GM19397 (cell line): ENCODE measurements around the gene TTC33.
"Not testable (repeated sequence)": the region's sequence is repeated elsewhere in the genome, so short reads cannot be mapped to it uniquely, and the experiment has no call there.

ENCODE experiments used
- ATAC-seq: cut with Tn5 transposase; IDR thresholded peaks from one replicate; pipeline ENCODE4 v1.9.1; 2021; ENCODE audit warnings: mild to moderate bottlenecking, moderate library complexity; ENCODE audit not compliant: unreplicated experiment

TTC33 gene

DNA sequence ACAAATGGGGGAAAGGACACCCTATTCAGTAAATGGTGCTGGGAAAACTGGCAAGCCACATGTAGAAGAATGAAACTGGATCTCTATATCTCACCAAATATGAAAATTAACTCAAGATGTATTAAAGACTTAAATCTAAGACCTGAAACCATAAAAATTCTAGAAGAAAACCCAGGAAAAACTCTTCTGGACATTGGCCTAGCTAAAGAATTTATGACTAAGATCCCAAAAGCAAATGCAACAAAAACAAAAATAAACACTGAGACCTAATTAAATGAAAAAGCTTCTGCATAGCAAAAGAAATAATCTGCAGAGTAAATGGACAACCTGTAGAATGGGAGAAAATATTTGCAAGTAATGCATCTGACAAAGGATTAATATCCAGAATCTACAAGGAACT is 99.7 kb downstream of the TTC33 start:
- ATAC-seq, result not testable (repeated sequence)

DNA sequence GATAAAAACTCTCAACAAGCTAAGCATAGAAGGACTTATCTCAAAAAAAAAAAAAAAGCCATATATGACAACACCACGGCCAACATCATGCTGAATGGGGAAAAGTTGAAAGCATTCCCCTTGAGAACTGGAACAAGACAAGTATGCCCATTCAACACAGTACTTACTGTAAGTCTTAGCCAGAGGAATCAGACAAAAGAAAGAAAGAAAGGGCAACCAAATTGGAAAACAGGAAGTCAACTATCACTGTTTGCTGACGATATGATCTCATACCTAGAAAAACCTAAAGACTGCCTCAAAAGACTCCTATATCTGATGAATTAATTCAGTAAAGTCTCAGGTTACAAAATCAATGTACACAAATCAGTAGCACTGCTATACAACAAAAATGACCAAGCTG is 100.6 kb downstream of the TTC33 start:
- no peak for ATAC-seq

DNA sequence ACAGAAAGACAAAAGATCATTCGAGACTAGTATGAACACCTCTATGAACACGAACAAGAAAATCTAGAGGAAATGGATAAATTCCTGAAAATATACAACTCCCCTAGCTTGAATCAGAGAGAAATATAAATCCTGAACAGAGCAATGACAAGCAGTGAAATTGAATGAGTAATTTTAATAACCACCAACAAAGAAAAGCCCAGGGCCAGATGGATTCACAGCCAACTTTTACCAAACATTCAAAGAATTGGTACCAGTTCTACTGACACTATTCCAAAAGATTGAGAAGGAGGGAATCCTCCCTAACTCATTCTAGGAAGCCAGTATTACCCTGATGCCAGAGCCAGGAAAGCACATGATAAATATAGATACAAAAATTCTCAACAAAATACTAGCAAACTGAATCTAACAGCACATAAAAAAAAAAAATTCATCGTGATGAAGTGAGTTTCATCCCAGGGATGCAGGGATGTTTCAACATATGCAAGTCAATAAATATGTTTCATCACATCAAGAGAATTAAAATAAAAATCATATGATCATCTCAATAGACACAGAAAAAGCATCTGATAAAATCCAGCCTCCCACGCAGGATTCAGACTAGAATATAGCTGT is 101.3 kb downstream of the TTC33 start:
- ATAC-seq, result no peak

DNA sequence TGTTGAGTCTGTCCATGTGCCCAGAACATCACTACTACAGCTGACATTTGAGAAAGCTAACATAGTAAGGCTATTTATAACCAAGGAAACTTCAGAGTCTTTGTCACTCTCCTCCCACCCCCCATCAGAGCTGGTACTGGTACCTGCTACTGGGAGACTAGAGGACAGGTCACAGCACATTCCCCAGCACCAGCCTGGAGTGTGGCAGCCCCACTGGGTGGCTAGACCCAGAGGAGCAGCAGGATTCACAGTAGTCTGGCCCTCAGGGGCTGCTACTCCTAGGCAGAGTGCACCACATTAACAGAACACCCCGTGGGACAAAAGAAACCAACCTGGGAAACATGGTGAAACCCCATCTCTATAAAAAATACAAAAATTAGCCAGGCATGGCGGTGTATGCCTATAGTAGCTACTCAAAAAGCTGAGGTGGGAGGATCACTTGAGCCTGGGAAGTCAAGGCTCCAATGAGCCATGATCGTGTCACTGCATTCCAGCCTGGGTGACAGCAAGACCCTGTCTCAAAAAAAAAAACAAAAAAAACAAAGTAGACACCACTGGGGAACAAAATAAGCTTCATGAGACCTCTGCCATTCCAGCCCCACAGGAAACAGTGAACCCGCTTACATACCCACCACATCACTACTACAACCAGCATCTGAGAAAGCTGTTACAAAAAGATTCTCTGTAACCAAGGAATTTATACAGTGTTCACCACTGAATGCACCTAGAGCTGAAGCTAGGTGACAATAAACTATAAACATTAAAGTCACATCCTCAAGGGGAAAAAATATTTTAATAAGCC is 102.3 kb downstream of the TTC33 start:
- ATAC-seq, result no peak

DNA sequence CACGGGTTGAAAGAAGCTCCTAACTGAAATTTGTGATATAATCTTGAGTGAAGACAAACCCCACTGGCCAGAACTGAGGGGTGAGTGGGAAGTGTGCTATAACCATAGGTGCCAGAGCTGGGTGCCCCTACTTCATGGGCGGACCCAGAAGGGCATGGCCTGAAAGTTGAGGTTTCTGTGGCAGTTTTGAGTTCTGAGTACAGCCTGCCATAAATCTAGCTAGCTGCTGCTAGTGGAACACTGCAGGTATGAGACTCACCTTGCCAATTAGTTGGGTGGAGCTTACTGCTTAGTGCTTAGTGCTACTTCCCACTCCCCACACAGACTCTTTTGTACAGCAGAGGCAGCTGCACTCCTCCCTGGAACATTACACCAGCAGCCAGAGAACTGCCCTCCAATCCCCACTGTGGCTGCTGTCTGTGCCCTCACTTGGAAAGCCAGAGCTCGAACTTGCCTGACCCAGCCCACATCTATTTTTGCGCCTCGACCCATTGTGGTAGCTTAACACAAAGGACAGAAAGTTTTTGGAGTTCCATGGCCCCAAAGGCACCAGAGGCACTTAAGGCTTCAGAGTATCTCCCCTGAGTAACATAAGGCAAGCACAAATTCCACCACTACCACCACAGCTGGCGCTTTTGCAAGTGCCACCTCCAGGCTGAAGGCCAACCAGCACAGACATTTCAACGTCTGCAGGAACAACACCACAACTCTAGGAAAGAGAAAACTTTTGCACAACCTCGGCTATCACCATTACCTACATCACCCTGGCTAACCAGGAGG is 103.1 kb downstream of the TTC33 start:
- ATAC-seq, result no peak

DNA sequence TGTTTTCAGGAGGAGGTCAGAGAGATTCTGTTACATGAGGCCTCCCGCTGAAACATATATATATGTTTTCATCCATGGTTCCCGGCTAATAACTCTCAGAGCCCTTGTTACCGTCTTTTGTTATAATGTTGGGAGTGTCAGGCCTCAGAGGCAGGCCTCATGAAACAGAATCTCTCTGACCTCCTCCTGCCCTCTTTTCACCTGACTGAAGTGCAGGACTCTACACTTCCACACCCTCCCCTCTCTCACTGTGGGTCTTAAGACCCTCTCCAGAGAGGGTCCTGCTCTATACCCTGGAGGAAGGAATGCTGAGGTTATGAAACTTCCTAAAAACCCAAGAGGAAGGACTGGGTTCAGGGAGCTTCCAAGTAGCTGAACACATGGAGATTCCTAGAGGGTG is 104.6 kb downstream of the TTC33 start:
- ATAC-seq, result no peak

DNA sequence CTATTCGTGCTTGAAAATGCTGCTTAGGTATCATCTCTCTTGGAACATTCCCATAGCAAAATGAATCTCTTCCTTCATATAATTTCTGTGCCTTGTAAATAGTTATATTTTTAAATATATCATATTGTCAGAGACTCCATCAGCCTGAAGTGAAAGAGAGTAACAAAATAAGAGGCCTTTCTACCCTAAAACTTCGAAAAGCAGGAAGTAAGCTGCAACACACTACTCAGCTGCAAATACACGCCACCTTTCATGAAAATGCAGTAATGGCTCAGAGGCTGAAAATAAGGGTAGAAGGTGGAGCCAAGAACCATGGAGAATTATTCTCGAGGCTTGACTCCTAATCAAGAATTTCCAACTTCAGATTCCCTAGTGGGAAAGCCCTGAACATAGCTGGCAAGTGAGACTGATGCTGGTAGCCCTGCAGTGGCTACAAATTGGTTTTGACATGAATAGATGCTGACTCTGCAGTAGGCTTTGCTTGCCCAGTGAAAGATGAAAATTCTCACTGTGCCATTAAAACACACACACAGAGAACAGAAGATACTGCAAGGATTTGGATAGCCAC is 106.2 kb downstream of the TTC33 start:
- no peak for ATAC-seq

DNA sequence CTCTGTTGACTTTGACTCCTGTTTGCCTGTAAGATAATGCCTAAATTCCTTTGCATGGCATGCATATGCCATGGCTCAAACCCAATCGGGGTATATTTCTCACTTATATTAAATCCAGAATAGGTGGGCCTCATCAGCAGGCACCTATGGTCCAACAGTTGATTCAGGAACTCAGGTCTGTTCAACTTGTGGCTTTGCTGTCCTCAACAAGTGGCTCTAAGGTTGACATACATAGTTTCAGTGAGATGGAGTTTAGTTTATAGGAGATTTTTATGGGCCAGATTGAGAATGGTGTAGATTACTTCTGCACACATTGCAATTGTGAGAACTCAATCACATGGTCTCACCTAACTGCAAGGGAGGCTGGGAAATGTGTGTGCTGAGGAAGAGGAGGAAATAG is 107.6 kb downstream of the TTC33 start:
- ATAC-seq, result no peak

DNA sequence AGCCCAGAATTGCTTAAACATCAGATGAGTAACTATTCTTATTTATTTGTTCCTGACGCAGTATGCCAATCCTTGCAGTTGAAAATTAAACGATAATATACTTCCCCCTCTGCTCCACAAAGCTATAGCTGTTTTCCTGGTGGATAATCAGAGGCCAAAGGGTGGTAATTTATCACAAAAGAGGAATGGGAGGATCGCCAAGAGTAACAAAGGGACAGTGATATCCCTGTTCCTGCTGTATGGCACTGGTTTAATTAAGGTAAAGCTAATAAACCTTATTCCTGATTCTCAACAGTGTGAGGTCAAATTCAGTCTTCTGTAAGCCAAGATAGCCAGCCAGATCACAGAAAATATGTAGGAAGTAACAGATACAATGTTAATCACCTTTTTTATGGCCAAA is 109.5 kb downstream of the TTC33 start:
- no peak for ATAC-seq

DNA sequence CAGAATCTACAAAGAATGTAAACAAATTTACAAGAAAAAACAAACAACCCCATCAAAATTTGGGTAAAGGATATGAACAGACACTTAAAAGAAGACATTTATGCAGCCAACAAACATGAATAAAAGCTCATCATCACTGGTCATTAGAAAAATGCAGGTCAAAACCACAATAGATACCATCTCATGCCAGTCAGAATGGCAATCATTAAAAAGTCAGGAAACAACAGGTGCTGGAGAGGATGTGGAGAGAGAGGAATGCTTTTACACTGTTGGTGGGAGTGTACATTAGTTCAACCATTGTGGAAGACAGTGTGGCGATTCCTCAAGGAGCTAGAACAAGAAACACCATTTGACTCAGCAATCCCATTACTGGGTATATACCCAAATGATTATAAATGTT is 116.2 kb downstream of the TTC33 start:
- not testable (repeated sequence) for ATAC-seq

DNA sequence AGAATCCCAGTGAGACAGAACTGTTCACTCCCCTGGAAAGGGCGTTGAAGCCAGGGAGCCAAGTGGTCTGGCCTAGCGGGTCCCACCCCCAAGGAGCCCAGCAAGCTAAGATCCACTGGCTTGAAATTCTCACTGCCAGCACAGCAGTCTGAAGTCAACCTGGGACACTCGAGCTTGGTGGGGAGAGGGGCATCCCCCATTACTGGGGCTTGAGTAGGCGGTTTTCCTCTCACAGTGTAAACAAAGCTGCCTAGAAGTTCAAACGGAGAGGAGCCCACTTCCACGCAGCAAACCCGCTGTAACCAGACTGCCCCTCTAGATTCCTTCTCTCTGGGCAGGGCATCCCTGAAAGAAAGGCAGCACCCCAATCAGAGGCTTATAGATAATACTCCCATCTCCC is 121.2 kb downstream of the TTC33 start:
- ATAC-seq, result no peak

DNA sequence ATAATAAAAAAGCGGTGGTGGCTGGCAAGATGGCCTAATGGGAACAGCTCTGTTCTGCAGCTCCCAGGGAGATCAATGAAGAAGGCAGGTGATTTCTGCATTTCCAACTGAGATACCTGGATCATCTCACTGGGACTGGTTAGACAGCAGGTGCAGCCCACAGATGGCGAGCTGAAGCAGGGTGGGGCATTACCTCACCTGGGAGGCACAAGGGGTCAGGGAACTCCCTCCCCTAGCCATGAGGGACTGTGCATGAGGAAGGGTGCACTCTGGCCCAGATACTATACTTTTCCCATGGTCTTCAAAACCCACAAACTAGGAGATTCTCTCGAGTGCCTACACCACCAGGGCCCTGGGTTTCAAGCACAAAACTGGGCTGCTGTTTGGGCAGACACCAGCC is 121.6 kb downstream of the TTC33 start:
- ATAC-seq, result no peak

DNA sequence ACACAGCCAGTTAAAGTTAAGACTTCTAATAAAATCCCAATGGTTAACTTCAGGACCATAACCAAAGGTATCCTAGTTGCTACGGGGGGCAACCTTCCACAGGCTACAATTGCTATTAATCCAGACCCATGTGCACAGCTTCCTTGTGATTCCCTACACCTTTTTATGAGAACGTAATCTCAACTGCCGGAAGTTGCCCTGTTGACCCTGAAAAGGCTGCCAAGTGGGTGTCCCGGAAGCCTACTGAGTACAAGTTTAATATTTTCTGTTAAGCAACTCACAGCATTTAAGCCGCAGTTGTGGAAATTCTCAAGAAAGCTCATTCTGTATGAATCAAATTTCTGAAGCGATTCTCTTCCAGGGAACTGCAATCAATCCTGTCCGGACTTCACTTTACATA is 124.5 kb downstream of the TTC33 start:
- no peak for ATAC-seq

DNA sequence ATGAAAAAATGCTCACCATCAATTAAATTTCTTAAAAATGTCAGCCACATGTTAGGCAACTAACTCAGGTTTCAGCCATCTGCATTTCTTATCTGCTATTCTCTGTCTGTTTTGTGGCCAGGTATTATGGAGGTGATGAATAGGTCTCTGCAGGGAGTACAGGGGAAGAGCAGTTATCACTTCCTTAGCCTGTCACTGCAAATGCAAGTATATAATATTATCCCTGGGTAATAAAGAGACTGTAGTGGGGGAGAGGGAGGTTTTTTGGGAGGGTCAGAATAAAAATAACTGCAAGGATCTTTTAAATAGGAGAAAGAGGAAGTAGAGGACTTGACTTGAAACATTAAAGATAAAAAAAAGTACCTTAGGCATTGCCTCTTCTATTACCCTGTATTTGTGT is 125.6 kb downstream of the TTC33 start:
- no peak for ATAC-seq

DNA sequence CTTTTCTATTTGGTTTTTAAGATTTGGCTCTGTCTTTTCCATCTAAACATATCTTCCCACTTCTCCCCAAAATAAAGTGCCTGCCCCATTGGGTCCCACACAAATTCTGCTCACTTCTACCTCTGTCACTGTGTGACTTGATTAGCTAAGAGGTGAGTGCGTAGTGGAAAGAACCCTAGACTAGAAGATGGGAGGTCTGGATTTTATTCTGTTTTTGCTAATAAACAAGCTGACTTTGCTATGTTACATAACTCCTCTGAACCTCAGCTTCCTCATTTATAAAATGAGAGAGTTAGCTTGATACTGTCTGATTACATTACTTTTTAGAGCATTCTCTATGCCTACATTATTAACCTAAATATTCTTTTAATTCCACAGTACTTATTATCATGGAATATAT is 127.4 kb downstream of the TTC33 start:
- no peak for ATAC-seq

DNA sequence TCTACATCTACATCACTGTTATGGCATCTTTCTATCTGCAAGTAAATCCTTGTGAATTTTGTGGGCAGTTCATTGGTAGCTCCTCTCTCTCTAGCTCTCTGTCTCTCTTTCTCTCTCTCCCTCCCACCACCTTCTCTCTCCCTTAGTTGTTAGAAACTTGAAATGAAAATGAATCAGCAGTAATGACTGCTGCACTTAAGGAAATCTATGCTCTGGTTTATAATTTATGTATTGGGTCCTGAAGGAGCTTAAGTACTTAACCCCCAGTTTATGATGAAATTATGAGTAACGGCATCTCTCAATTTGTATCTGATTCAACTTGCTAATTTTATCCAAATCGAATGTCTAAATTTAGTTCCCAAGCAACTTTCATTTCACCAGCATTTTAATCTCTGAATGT is 128.1 kb downstream of the TTC33 start:
- no peak for ATAC-seq

DNA sequence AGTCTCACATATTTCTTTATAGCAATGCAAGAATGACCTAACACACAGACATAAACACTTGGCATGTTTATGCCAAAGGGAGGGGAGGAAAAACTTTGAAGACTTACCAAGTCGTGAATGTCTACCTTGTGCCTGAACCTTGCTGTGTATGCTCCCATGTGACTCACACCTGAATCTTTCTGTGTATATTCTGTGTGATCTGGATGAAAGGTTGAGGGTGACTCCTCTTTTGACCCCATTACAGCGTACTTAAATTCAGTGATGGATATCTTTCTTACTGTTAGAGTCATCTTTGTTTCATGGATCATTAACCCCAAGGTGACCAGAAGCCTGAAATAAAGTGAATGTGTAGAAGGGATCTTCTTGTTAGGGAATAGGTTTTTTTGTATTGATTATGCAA is 129.0 kb downstream of the TTC33 start:
- ATAC-seq, result no peak

DNA sequence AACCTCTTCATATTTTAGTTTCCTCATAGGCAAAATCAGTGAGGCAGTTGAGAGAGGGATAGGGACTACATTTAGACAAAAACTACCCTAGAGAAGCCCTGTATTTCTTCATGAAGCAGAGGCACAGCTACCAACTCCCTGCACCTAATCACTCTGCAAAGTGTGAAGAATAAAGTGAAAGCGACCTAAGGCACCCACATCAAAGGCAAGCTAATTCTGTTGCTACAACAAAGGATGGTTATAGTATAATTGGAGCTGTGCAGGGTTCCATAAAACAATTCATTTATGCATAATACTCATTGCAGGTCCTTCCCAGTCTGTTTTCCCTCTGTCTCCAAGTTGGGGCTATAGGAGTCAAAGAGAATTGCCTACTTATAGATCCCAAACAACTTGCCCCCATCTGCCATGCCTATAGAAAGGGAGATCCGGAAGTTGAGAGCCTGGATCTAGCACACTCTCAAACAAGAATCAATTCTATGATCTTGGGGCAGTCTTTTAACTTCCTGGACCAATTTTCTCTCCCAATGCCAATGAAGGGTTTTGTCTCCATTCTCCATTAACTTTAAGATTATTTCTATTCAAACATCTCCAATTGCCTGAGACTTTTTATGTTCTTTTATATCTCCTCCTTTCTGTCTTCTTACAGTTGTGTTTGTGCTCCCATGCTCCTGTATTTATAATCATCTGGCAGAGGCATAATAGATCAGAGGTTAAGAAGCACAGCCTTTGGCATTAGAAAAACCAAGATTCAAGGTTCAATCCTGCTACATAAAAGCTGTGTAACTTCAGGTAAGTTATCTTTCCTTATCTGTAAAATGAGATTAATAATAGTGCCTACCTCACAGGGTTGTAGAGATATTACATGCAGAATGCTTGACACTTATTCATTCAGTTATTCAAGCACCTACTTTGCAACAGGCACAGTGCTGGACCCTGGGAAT is 132.0 kb downstream of the TTC33 start:
- no peak for ATAC-seq

DNA sequence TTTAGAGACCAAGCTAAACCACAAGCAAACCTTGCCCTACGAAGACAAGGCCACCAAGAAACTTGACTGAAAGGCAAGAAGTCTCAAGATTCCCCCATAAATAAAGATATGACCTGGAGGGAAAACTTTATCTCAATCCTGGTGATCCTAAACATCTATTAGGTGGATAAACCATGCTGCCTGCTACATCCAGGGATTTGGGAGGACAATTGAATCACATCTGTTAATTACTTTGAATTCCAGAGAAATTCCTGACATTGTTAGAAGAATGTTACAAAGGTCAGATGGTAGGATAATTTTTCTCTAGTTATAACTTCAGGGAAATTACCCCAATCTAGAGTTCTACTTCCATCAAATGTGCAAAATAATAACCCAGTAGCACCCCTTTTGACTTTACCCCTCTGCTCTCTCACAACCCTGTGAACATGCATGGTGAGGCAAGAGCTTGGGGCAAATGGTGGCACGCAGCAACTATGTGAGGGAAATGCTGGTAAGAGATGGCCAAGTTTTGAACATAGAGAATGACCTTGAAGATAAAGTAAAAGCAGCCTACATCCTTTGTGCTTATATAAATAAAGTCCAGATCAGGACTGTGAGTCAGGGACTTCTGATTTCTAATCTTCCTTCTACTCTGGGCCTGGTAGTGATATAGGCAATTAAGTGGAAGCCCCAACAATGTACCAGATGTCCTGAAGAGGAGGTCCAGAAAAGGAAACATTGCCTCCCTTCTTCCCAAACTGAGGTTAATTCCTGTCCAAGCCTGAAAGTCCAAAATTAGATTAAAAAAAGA is 133.1 kb downstream of the TTC33 start:
- ATAC-seq, result no peak

DNA sequence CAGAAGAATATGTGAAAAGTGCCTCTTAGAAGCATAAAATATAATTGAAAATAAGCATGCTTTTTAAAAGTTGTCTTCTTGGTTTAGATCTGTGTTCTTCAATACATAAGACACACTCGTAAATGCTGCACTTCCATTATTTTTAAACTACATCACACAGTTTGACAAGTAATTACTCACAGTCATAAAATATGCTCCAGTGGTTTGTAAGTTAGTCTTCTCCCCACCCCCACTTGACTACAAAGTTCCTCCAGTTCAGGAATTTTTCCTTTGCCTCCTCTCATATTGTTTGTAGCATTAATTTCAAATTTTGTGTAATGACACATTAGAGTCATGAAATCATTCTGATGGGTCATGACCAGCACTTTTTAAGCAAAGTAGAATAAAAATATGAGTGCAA is 136.3 kb downstream of the TTC33 start:
- ATAC-seq, result no peak
